T-helper 2 cell treated with Interferon-gamma antibody and Interleukin-4, amounts not matched to agents 5 μg/mL and 100 μg/mL, for 36 hours (primary cell): Measurements from ENCODE around the gene KAZN.

ENCODE experiments used
- DNase-seq: peaks from one replicate; pipeline ENCODE4 v3.0.0; 2021; ENCODE audit warnings: low spot score
- H3K27ac Mint-ChIP-seq: one replicate; pipeline ENCODE4 v1.8.0; 2021; ENCODE audit warnings: mild to moderate bottlenecking, mixed read lengths
- H3K27me3 Mint-ChIP-seq: one replicate; pipeline ENCODE4 v1.8.0; 2021; ENCODE audit warnings: low read depth, mixed read lengths
- H3K36me3 Mint-ChIP-seq: one replicate; pipeline ENCODE4 v1.8.0; 2021; ENCODE audit warnings: low read depth, mixed read lengths
- H3K4me1 Mint-ChIP-seq: one replicate; pipeline ENCODE4 v1.8.0; 2021; ENCODE audit warnings: low read depth, mixed read lengths
- H3K4me3 Mint-ChIP-seq: one replicate; pipeline ENCODE4 v1.8.0; 2022; ENCODE audit warnings: mild to moderate bottlenecking, moderate library complexity, mixed read lengths
- H3K9me3 Mint-ChIP-seq: one replicate; pipeline ENCODE4 v1.8.0; 2021; ENCODE audit warnings: mixed read lengths

The KAZN gene

GRCh38 chr1:14889825-14890440, 291.4 kb downstream of the KAZN start:
- Mint-ChIP-seq H3K27ac (no peak overlapping the region), H3K9me3 (no peaks in the 10 kb centered on the region), H3K27me3 (peaks cover 3% of the 10 kb centered on the region), H3K4me1 (no peaks in the 10 kb centered on the region), H3K4me3 (no peak overlapping the region), H3K36me3 (no peaks in the 10 kb centered on the region)
- no peak for DNase-seq

GRCh38 chr1:14891991-14892390, 293.5 kb downstream of the KAZN start:
- Mint-ChIP-seq H3K9me3 (no peaks in the 10 kb centered on the region), H3K27me3 (peaks cover 3% of the 10 kb centered on the region), H3K27ac (no peak overlapping the region), H3K4me1 (no peaks in the 10 kb centered on the region), H3K4me3 (no peak overlapping the region), H3K36me3 (no peaks in the 10 kb centered on the region)
- DNase-seq, result no peak

GRCh38 chr1:14894811-14895560, 296.5 kb downstream of the KAZN start:
- peaks cover 3% of the 10 kb centered on the region for H3K27me3 Mint-ChIP-seq

GRCh38 chr1:14895727-14896126, 297.2 kb downstream of the KAZN start:
- no peaks in the 10 kb centered on the region for H3K4me1 Mint-ChIP-seq
- DNase-seq, result no peak
- no peaks in the 10 kb centered on the region for H3K9me3 Mint-ChIP-seq
- peaks cover 3% of the 10 kb centered on the region for H3K27me3 Mint-ChIP-seq
- no peak overlapping the region for H3K27ac Mint-ChIP-seq
- no peak overlapping the region for H3K4me3 Mint-ChIP-seq
- H3K36me3 Mint-ChIP-seq, result no peaks in the 10 kb centered on the region

More at GRCh38 chr1:14894811-14895560, 296.5 kb downstream of the KAZN start:
- DNase-seq, result no peak
- Mint-ChIP-seq H3K27ac (no peak overlapping the region), H3K4me1 (no peaks in the 10 kb centered on the region), H3K36me3 (no peaks in the 10 kb centered on the region), H3K4me3 (no peak overlapping the region), H3K9me3 (no peaks in the 10 kb centered on the region)

- Mint-ChIP-seq H3K27me3 (peaks cover 3% of the 10 kb centered on the region), H3K4me3 (no peak overlapping the region), H3K4me1 (no peaks in the 10 kb centered on the region)
Observed at GRCh38 chr1:14896381-14897079, 298.0 kb downstream of the KAZN start.

GRCh38 chr1:14897080-14897449, 298.6 kb downstream of the KAZN start:
- no peaks in the 10 kb centered on the region for H3K4me1 Mint-ChIP-seq

More at GRCh38 chr1:14896381-14897079, 298.0 kb downstream of the KAZN start:
- Mint-ChIP-seq H3K9me3 (no peaks in the 10 kb centered on the region), H3K36me3 (no peaks in the 10 kb centered on the region), H3K27ac (no peak overlapping the region)
- DNase-seq, result no peak

GRCh38 chr1:14897547-14897946, 299.1 kb downstream of the KAZN start:
- DNase-seq, result no peak
- Mint-ChIP-seq H3K27ac (no peak overlapping the region), H3K36me3 (no peaks in the 10 kb centered on the region), H3K4me1 (no peaks in the 10 kb centered on the region), H3K9me3 (no peaks in the 10 kb centered on the region), H3K27me3 (peaks cover 2% of the 10 kb centered on the region), H3K4me3 (no peak overlapping the region)

More at GRCh38 chr1:14897080-14897449, 298.6 kb downstream of the KAZN start:
- Mint-ChIP-seq H3K36me3 (no peaks in the 10 kb centered on the region), H3K9me3 (no peaks in the 10 kb centered on the region), H3K4me3 (no peak overlapping the region), H3K27me3 (peaks cover 3% of the 10 kb centered on the region), H3K27ac (no peak overlapping the region)
- no peak for DNase-seq

- no peak overlapping the region for H3K4me3 Mint-ChIP-seq
- no peak overlapping the region for H3K27ac Mint-ChIP-seq
- H3K9me3 Mint-ChIP-seq, result no peaks in the 10 kb centered on the region
- no peaks in the 10 kb centered on the region for H3K36me3 Mint-ChIP-seq
- DNase-seq, result no peak
- H3K4me1 Mint-ChIP-seq, result no peaks in the 10 kb centered on the region
- H3K27me3 Mint-ChIP-seq, result no peaks in the 10 kb centered on the region
Observed at GRCh38 chr1:14897997-14898645, 299.6 kb downstream of the KAZN start.

- H3K36me3 Mint-ChIP-seq, result no peaks in the 10 kb centered on the region
- no peaks in the 10 kb centered on the region for H3K4me1 Mint-ChIP-seq
- H3K27me3 Mint-ChIP-seq, result no peaks in the 10 kb centered on the region
- no peak for DNase-seq
- no peaks in the 10 kb centered on the region for H3K9me3 Mint-ChIP-seq
- H3K4me3 Mint-ChIP-seq, result no peak overlapping the region
- no peak overlapping the region for H3K27ac Mint-ChIP-seq
Observed at GRCh38 chr1:14899686-14900085, 301.2 kb downstream of the KAZN start.

- H3K27ac Mint-ChIP-seq, result no peak overlapping the region
- no peak overlapping the region for H3K4me3 Mint-ChIP-seq
- no peaks in the 10 kb centered on the region for H3K27me3 Mint-ChIP-seq
- no peaks in the 10 kb centered on the region for H3K36me3 Mint-ChIP-seq
- DNase-seq, result no peak
- H3K9me3 Mint-ChIP-seq, result no peaks in the 10 kb centered on the region
- H3K4me1 Mint-ChIP-seq, result no peaks in the 10 kb centered on the region
Observed at GRCh38 chr1:14901371-14901954, 303.0 kb downstream of the KAZN start.

- H3K4me1 Mint-ChIP-seq, result no peaks in the 10 kb centered on the region
- H3K4me3 Mint-ChIP-seq, result no peak overlapping the region
- H3K27ac Mint-ChIP-seq, result no peak overlapping the region
- H3K36me3 Mint-ChIP-seq, result no peaks in the 10 kb centered on the region
- DNase-seq, result no peak
- no peaks in the 10 kb centered on the region for H3K9me3 Mint-ChIP-seq
- no peaks in the 10 kb centered on the region for H3K27me3 Mint-ChIP-seq
Observed at GRCh38 chr1:14903922-14904321, 305.4 kb downstream of the KAZN start.

- DNase-seq, result no peak
- Mint-ChIP-seq H3K27me3 (no peaks in the 10 kb centered on the region), H3K9me3 (no peaks in the 10 kb centered on the region), H3K4me3 (no peak overlapping the region), H3K36me3 (no peaks in the 10 kb centered on the region), H3K27ac (no peak overlapping the region), H3K4me1 (no peaks in the 10 kb centered on the region)
Observed at GRCh38 chr1:14906665-14907064, 308.2 kb downstream of the KAZN start.

- Mint-ChIP-seq H3K27me3 (no peaks in the 10 kb centered on the region), H3K36me3 (no peaks in the 10 kb centered on the region), H3K27ac (no peak overlapping the region)
Observed at GRCh38 chr1:14907416-14907815, 308.9 kb downstream of the KAZN start.

GRCh38 chr1:14909273-14909672, 310.8 kb downstream of the KAZN start:
- no peaks in the 10 kb centered on the region for H3K27me3 Mint-ChIP-seq
- no peak overlapping the region for H3K27ac Mint-ChIP-seq
- H3K9me3 Mint-ChIP-seq, result no peaks in the 10 kb centered on the region
- no peaks in the 10 kb centered on the region for H3K36me3 Mint-ChIP-seq
- H3K4me3 Mint-ChIP-seq, result no peak overlapping the region
- DNase-seq, result no peak
- no peaks in the 10 kb centered on the region for H3K4me1 Mint-ChIP-seq

More at GRCh38 chr1:14907416-14907815, 308.9 kb downstream of the KAZN start:
- DNase-seq, result no peak
- Mint-ChIP-seq H3K9me3 (no peaks in the 10 kb centered on the region), H3K4me3 (no peak overlapping the region), H3K4me1 (no peaks in the 10 kb centered on the region)
